Ascending aorta (tissue), 2 donors: Measurements from ENCODE around the gene ASB15. TPM values are rescaled to one million over a fixed set of nuclear protein-coding genes. Genes with fewer than 3 reads are reported as not detected.

Source experiments
- DNase-seq, 2 donors: peaks; one replicate each; pipeline ENCODE4 v3.0.0-alpha.2; 2019; ENCODE audit warnings: low spot score in 2 of 2
- H3K27ac ChIP-seq, 2 donors: fragments of 200-600 bp; sonication (generic); one replicate each; pipeline ENCODE4 v1.5.1; 2016 to 2017; ENCODE audit warnings: mild to moderate bottlenecking in 1 of 2
- H3K27me3 ChIP-seq: fragments of 200-600 bp; sonication (generic); one replicate; pipeline ENCODE4 v1.5.1; 2017
- H3K36me3 ChIP-seq, 2 donors: fragments of 200-600 bp; sonication (generic); one replicate each; pipeline ENCODE4 v1.5.1; 2016
- H3K4me1 ChIP-seq, 2 donors: fragments of 200-600 bp; sonication (generic); one replicate each; pipeline ENCODE4 v1.5.1; 2016 to 2017; ENCODE audit warnings: mild to moderate bottlenecking in 1 of 2
- H3K4me3 ChIP-seq, 2 donors: fragments of 200-600 bp; sonication (generic); one replicate each; pipeline ENCODE4 v1.5.1; 2016 to 2017; ENCODE audit warnings: mild to moderate bottlenecking in 1 of 2
- H3K9me3 ChIP-seq, 2 donors: fragments of 200-600 bp; sonication (generic); one replicate each; pipeline ENCODE4 v1.5.1; 2016
- CTCF ChIP-seq, 3 experiments: fragments of 200-600 bp in 2 of 3; fragments of 450-650 bp in 1 of 3; sonication (generic) in 2 of 3; IDR thresholded peaks; one replicate each; pipeline ENCODE4 v1.5.1; 2016 to 2019; ENCODE audit warnings: antibody characterized with exemption in 3 of 3, mild to moderate bottlenecking in 1 of 3, moderate library complexity in 1 of 3
- intact Hi-C: fragments of 100-400 bp; cut with DNase I; formaldehyde crosslinking; loops from one replicate; pipeline ENCODE4 v1.15.1; 2023
- total RNA-seq: library from RNA; depleted of rRNA; stranded (reverse); fragments of >200 nt; gene quantifications from one replicate; pipeline ENCODE4 v1.1.0, GENCODE V29; 2016

The ASB15 gene
- total RNA-seq, 1 donor from 2014 or later, result not detected

DNA sequence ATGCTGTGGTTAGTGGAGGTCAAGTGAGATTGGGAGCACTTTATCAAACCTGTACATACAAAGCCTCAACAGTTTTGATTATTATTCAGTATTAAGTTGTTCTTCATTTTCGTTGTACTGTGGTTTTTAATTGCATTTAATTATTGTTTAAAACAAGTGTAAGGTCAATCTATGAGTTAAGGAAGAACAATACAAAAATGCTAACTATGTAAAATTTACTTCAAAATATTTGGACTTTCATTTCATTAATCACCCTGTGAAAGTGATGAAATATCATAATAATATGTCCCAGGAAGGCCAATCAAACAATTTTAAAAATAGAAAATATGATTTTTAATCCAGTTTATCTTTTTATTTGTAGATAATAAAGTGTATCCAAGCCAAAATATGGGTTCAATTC lies 30.4 kb upstream of the ASB15 start:
- H3K4me3 ChIP-seq, result no peak overlapping the region
- no peaks in the 10 kb centered on the region for H3K9me3 ChIP-seq
- DNase-seq, result no peak
- no peaks in the 10 kb centered on the region for H3K4me1 ChIP-seq
- intact Hi-C loops, result no loop called here
- no peak overlapping the region for H3K27ac ChIP-seq
- no peaks in the 10 kb centered on the region for H3K36me3 ChIP-seq
- H3K27me3 ChIP-seq, result no peaks in the 10 kb centered on the region
- TF ChIP-seq CTCF (IDR thresholded peaks at IDR 0.05), result no peak

GRCh38 chr7:123571684-123572083 lies 29.9 kb upstream of the ASB15 start:
- no peak overlapping the region for H3K27ac ChIP-seq
- no peaks in the 10 kb centered on the region for H3K9me3 ChIP-seq
- H3K27me3 ChIP-seq, result no peaks in the 10 kb centered on the region
- intact Hi-C loops, result no loop called here
- no peak overlapping the region for H3K4me3 ChIP-seq
- no peak for TF ChIP-seq CTCF (IDR thresholded peaks at IDR 0.05)
- no peaks in the 10 kb centered on the region for H3K4me1 ChIP-seq
- DNase-seq, result no peak
- H3K36me3 ChIP-seq, result no peaks in the 10 kb centered on the region

GRCh38 chr7:123573341-123573740 lies 28.3 kb upstream of the ASB15 start:
- no peak overlapping the region for H3K27ac ChIP-seq
- intact Hi-C loops, result no loop called here
- TF ChIP-seq CTCF (IDR thresholded peaks at IDR 0.05), result no peak
- H3K4me1 ChIP-seq, result no peaks in the 10 kb centered on the region
- H3K9me3 ChIP-seq, result no peaks in the 10 kb centered on the region
- H3K27me3 ChIP-seq, result no peaks in the 10 kb centered on the region
- no peak overlapping the region for H3K4me3 ChIP-seq
- DNase-seq, result no peak
- H3K36me3 ChIP-seq, result no peaks in the 10 kb centered on the region

- H3K9me3 ChIP-seq, result no peaks in the 10 kb centered on the region
- intact Hi-C loops, result no loop called here
- no peaks in the 10 kb centered on the region for H3K36me3 ChIP-seq
- DNase-seq, result no peak
- no peaks in the 10 kb centered on the region for H3K27me3 ChIP-seq
- H3K4me3 ChIP-seq, result no peak overlapping the region
- TF ChIP-seq CTCF (IDR thresholded peaks at IDR 0.05), result no peak
- no peaks in the 10 kb centered on the region for H3K4me1 ChIP-seq
- H3K27ac ChIP-seq, result no peak overlapping the region
Measured at GRCh38 chr7:123573896-123574467, 27.6 kb upstream of the ASB15 start.

GRCh38 chr7:123579416-123579815 lies 22.2 kb upstream of the ASB15 start:
- no peak for TF ChIP-seq CTCF (IDR thresholded peaks at IDR 0.05)
- Histone ChIP-seq H3K36me3 (no peaks in the 10 kb centered on the region), H3K9me3 (no peaks in the 10 kb centered on the region), H3K4me1 (no peaks in the 10 kb centered on the region), H3K27ac (no peak overlapping the region), H3K4me3 (no peak overlapping the region), H3K27me3 (no peaks in the 10 kb centered on the region)
- intact Hi-C loops, result no loop called here
- DNase-seq, result no peak
